NCI-H1436 (cell line): ENCODE measurements around the gene ENTPD6.

Experiments used
- DNase-seq: peaks from one replicate; lab custom pipeline; 2025; lab: John Stamatoyannopoulos, UW

ENTPD6 gene

GRCh38 chr20:25209400-25209799, 13.9 kb downstream of the ENTPD6 start:
- no peak for DNase-seq

- no peak for DNase-seq
Measured at GRCh38 chr20:25209911-25210310, 14.4 kb downstream of the ENTPD6 start.

DNA sequence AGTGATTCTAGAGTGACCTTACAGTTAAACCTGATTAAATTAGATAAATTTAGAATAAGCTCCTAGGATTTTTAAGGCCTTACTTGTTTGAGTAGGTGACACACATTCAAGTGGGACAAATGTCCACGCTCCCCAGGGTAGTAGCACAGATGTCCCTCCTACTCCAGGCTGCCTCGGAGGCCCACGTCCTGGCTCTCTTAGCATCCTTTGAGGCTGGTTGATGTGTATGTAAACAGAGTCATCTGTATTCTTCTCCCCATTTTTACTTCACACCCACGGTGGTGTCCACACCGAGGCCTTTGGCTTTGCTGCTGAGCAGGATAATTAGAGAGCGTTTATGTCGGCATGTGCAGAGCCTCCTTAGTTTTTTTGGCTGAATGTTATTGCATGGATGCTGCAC, 15.8 kb downstream of the ENTPD6 start:
- no peak for DNase-seq

DNA sequence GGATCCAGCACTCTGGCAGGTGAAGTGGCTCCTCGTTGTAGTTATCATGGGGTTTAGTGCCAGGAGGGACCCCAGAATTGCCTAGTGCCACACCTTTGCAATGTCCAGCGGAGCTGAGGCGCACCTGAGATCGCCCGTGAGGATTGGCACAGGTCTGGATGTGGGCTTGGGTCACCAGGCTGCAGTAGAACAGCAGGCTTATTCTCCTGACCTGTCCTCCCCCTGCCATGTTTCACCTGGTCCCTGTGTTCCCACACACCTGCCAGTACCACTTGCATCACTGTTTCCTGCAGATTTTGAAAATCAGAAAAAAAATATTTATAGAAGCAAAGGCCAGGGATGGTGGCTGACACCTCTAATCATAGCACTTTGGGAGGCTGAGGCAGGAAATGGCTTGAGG, 16.7 kb downstream of the ENTPD6 start:
- no peak for DNase-seq

DNA sequence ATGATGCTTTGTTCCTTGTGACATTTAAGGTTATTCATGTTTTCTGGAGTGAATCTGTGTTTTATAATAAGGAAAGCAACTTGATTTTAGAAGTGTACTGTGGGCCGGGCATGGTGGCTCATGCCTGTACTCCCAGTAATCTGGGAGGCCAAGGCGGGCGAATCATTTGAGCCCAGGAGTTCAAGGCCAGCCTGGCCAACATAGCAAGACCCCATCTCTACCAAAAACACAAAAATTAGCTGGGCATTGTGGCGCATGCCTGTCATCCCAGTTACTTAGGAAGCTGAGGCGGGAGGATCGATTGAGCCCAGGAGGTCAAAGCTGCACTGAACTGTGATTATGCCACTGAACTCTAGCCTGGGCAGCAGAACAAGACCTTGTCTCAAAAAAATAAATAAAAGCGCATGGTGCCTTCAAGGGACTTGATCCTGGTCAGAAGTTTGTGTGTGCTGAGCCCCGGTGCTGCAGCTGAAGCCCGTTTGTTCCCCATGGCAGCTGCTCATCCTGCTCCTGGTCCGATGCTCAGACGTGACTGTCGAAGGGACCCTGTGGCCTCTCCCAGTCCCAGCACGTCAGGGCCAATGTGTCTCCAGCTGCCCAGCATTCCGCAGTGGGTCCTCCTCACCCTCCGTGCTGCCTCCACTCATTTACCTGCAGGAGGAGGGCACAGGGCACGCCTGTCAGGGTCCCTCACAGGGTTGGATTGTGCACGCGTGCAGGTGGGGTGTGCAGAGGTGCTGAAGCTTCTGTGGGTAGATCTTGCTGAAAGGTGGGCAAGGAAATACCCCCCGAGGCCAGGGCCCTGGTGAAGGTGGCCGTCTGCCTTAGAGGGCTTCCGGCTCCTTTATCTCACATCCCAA, 18.3 kb downstream of the ENTPD6 start:
- no peak for DNase-seq

DNA sequence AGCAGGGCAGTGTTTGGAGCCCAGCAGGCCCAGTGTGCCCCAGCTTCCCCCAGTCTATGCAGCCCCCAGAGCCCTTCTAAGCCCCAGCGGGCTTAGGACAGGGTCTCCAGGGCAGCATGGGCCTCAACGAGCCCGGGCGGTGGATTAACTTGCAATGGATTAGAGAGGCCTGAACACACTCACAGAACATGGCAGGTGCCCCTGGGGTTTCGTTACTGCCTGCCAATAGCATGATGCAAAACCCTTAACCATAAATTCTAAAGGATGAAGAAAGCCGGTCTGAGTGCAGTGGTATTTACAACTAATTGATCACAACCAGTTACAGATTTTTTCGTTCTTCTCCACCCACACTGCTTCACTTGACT, 18.9 kb downstream of the ENTPD6 start:
- no peak for DNase-seq

- no peak for DNase-seq
Measured at GRCh38 chr20:25214819-25215218, 19.3 kb downstream of the ENTPD6 start.

- DNase-seq: no peak
Measured at GRCh38 chr20:25215521-25215920, 20.0 kb downstream of the ENTPD6 start.

DNA sequence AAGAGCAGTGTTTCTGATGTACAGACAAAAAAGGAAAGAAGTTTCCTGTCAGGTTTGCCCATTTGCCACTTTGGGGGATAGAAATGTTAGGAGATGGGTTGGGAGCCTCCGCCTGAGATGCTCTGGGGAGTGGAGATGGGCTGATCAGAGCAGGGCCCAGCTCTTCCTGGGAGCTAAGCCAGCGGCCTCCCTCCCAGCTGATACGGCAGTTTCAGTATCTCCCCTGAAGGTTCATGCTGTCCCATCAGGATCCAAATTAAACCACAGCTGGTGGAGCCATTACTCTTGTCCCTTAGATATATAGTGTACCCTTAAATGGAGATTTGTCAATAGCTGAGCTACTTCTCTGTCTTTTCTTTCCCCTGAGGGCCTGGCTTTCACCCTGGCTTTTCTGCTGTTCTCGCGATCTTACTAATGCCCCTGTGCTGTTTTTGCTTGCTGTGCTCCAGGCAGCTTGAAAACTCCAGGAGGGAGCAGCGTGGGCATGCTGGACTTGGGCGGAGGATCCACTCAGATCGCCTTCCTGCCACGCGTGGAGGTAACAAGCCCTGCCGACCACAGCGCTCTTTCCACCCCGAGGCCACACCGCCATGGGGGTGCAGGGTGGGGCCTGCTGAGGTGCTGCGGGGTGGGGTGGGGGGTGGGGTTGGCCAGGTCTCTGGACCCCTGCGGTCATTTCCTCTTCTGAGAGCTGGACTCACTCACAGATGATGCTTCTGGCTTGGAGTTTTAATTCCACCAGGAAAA, 20.9 kb downstream of the ENTPD6 start:
- no peak for DNase-seq

- no peak for DNase-seq
Measured at GRCh38 chr20:25217161-25218108, 21.9 kb downstream of the ENTPD6 start.

DNA sequence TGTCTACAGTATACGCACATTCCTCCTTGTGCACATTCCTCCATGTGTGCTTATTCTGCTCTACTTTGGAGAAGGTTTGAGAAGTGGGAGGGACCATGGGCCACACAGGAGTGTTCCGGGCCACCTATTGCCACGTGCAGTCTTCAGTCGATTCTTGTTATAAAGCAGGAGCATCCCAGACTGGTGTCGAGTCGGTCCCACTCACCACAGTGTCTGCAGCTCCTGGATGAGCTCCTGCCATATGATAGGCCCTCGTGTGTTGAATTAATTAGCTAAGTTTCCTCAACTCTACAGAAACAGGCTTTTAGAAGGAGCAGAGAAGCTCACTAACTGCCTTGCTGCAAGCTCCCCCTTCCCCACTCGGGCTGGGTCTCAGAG, 22.6 kb downstream of the ENTPD6 start:
- DNase-seq: no peak

- no peak for DNase-seq
Measured at GRCh38 chr20:25218492-25218891, 23.0 kb downstream of the ENTPD6 start.

DNA sequence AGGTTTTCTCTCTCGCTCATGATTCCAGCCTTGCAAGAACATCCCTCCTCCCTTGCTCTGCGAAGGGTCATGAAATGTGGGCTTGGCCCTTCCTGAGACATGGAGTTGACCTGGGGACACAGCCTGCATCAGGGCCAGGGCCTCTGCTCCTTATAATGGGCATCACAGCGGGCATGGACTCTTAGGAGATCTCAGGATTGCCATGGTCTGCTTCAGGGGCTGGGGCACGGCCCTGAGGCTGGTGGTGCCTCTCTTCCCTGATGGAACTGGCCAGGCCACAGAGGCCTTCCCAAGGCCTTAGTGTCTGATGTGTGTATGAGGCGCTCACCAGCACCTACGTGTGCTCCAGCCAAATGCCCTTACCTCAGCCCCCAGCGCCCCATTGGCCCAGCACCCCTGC, 23.9 kb downstream of the ENTPD6 start:
- DNase-seq: no peak

DNA sequence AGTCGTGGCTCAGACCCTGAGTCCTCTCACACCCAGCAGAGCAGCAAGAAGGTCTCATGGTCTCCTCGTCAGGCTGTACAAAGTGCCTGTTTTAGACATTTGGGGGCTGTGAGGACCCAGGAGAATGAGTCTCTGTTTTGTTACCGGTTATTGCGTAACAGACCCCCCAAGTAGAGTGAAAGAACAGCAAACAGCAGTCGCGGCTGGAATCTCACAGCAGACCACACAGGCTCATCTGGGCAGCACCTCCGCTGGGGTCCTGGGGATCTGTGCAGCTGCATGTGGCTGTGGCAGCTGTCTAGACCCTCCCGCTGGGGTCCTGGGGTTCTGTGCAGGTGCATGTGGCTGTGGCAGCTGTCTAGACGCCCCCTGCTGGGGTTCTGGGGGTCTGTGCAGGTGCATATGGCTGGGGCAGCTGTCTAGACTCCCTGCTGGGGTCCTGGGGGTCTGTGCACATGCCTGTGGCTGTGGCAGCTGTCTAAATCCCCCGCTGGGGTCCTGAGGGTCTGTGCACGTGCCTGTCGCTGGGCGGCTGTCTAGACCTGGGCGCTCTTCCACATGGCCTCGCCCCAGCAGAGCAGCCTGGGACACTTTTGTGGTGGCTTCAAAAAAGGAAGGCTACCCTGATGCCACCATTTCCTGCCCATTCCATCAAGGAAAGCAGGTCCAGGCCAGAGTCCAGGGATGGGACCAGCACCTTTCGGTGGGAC, 24.7 kb downstream of the ENTPD6 start:
- DNase-seq: no peak

GRCh38 chr20:25220810-25221591, 25.5 kb downstream of the ENTPD6 start:
- no peak for DNase-seq

DNA sequence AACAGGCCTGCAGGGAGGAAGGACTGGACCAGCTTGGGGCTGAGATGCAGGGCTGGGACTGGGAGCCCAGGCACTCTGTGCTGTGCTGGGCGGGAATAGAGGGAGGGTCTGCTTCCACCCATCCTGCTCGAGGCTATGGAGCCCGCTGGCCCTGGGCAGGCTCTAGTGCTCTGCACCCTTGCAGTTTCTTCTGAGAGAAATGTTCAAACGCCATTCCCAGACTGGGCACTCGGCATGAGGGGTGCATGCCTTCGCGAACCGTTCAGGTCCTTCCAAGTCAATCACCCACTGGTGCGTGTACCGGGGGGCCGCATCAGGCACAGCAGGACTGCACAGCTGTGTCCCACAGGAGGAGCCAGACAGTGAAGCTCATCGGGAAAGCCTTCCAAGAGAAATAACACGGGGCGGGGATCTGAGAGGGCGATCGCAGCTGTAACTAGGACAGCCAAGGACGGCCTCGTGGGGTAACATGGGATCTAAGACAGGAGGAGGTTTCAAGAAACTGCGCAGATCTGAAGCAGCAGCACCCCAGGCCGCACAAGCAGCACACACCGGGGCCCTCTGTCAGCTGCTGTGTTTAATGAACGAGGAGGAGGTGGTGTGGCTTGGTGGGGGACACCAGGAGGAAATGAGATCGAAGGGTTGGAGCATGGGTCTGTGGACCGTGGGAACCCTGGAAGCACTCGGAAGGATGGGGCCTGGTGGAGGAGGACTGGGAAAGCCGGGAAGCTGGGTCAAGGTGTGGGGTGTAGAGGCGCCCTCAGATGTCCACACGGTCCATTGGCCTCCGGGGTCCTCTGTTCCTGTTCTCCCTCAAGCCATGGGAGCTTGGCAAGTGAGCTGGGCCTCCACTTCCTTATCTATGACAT, 26.3 kb downstream of the ENTPD6 start:
- no peak for DNase-seq

DNA sequence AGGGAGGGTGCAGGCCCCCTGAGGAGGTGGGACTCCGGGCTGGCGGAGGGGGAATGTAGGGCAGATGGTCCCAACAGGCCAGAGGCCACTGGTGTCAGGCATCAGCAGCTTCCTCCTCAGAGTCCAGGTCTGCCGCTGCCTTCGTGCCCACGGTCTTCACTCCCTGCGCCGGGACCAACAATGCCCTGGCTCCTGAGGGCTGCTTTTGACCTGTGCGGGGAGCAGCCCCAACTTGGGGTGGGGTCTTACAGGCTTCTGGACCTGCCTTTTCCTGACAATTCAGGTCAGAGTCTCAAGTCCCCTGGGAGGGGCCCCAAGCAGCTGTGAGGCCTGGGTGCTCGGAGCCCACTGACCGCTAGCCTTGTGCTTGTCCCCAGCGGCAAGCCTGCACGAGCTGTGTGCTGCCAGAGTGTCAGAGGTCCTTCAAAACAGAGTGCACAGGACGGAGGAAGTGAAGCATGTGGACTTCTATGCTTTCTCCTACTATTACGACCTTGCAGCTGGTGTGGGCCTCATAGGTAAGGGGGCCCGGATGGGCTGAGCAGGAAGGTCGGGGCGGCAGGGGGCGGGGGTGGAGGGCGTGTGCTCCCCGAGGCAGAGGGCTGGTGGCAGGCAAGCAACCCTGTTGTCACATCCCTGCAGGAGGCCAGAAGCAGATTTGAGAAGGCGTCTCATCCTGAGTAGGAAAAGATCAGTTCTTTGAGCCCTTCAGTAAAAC, 27.1 kb downstream of the ENTPD6 start:
- no peak for DNase-seq

DNA sequence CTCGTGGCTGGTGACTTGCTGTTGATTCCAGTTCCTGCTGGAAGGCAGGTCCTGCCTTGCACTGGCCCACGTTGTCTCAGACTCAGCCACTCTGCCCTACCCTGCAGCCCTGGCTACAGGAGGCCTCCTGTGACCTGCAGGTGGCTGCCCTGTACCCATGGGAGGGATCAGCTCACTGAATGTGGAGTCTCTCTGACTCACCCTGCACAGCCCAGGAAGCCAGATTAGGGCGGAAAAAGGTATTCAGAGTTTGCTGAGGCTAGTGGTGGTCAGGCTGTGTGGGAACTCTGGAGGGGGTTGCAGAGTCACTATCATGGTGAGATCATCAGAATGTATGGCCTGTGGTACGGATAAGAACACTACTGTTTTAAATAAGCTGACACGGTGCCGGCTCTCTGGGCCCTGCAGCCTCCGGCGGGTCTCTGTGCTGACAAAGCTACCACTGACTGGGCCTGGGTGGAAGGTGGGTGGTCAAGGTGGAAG, 27.7 kb downstream of the ENTPD6 start:
- DNase-seq: no peak
